NCI-H1694 treated with DMSO at 0.1 percent for 48 hours (cell line): Measurements from ENCODE around the gene SERINC1.

Experiments used
- DNase-seq: peaks from one replicate; lab custom pipeline; 2025; lab: John Stamatoyannopoulos, UW

The SERINC1 gene

DNA sequence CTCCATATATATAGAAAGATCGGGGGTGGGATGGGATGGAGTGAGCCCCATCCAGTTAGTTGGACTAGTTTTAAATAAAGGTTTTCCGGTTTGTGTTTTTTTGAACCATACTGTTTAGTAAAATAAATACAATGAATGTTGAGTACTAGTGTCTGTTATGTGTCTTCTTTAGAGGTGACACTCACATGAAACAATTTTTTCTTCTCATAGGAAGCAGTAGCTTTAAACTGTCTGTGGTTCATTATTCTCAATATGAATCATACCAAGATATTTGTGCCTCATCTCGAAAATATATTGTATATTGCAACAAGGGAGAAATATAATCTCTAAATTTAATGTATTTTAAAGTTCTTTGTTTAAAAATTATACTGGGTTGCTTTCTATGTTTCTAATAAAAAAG lies 38.8 kb downstream of the SERINC1 start:
- no peak for DNase-seq

DNA sequence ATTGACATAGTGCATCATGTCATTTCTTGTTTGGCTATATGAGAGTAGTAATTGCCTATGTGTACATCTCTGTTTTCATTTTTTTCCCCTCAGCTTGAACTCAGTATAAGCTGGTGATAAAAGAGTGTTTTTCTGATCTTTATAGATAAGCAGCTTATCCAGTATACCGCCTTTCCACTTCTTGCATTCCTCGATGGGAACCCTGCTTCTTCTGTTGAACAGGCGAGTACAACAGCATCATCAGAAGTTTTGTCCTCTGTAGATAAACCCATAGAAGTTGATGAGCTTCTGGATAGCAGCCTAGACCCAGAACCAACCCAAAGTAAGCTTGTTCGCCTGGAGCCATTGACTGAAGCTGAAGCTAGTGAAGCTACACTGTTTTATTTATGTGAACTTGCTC lies 39.8 kb downstream of the SERINC1 start:
- DNase-seq: no peak

DNA sequence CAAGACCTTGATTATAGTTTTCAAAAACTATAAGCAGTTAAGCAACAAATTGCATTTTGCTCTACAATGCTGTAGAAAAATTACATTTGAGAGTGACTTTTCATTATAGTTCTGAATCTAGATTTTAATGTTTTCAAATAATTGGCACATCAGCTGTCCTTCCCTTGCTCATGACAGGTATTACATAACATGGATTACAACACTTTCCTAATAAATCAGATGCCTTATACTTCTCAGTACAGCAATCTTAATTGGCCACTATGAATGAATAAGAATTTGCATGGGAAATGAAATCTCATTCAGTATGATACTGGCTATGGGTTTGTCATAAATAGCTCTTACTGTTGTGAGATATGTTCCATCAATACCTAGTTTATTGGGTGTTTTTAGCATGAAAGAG lies 42.3 kb downstream of the SERINC1 start:
- DNase-seq: no peak

DNA sequence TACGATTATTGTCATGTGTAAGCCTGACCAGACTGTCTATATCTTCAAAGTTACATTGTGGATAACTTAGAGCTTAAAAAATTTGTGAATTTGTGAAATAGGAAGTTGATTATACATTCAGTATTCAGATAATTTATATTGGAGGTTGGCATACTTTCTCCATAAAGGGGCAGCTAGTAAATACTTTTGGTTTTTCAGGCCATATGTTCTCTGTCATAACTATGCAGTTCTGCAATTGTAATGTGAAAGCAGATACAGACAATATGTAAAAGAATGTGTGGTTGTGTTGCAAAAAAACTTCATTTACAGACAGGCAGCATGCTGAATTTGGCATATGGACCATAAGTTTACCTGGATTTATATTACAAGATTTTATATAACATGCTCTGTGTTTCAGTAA lies 42.8 kb downstream of the SERINC1 start:
- no peak for DNase-seq

DNA sequence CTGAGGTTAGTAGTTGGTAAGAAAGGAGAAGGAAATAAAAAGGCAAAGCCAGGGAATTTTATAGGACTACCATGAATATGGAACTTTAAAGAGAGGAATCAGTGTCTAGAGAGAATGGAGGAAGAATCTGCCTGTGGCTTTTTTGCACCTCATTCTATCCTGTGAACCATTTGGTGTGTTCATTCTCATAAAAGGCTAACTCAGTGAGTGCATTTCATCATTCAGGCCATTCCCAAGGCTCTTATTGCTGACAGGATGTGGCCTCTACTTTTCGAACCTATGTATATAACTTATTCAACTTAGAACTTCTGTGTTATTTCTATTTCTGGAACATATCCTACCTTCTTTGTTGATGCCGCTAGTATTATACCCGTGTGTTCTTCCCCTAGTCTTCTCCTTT lies 45.0 kb downstream of the SERINC1 start:
- no peak for DNase-seq

DNA sequence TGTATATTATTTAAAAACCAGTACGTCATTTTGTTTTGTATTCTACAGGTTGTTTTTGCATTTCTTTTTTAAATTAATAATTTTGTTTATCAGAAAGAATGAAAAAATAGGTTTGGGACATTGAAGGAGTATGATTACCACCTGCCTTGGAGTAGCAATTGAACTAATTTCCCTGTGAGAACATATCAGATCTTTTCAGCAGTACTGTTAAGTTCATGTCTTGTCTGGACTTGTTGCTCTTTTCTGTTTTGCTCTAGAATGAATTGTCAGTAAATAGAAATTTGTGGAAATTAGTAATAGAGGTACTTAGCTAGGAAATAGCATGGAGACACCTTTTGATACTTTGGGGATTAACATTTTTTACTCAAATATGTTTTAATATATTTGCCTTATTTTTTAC lies 47.9 kb downstream of the SERINC1 start:
- no peak for DNase-seq

DNA sequence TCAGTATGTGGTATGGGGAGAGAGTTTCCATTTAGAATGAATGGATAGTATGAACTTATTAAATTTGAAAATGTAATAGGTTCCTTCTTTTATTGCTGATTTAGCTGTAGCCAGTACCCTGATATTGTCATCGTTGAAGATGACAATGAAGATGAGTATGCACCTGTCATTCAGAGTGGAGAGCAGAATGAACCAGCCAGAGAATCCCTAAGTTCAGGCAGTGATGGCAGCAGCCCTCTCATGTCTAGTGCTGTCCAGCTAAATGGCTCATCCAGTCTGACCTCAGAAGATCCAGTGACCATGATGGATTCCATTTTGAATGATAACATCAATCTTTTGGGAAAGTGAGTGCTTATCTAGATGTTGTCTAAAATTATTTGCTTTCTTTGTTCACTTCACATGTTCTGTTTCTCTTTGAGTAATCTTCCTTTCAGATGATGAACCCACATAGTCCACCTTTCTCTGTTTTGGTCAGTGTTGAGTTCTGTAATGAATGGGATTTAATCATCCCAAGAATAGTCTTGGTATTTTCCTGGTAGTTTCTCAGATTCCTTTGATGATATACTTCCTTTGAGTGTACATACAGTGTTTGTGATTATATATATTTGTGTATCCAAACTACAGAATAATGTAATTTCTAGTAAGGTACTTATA lies 48.9 kb downstream of the SERINC1 start:
- DNase-seq: no peak

DNA sequence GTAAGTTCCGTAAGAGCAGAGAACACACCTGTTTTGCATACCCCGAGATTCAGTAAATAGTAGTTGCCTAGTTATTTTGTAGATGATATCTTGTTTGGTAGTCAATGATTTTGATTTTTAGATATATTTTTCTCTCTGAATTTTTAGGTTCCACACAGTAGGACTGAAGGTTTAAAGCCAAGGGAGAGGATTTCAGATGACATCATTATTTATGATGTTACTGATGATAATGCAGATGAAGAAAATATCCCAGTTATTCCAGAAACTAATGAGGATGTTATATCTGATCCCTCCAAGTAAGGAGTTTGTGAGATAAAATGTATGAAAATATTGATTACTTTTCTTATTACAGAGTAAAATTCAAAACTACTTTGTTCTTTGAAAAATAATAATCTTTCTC lies 49.6 kb downstream of the SERINC1 start:
- no peak for DNase-seq

DNA sequence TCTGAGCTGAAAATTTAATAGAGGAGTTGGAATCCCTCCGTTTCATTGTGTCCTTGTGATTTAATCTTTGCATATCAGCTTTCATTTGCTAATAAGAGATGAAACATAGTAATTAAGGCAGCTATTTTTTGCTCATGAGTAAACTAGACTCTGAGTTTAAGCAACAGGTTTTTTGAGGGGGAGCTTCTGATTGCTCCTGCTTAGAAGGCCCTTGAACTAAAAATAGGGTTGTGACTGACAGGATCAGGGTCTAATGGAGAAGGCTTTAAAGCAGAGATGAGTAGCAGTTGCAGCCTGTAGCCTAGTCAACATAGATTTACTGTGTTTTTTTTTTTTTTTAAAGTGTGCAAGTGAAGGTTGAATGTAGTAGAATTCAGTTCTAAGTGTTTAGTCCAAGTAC lies 54.8 kb downstream of the SERINC1 start:
- DNase-seq: no peak

DNA sequence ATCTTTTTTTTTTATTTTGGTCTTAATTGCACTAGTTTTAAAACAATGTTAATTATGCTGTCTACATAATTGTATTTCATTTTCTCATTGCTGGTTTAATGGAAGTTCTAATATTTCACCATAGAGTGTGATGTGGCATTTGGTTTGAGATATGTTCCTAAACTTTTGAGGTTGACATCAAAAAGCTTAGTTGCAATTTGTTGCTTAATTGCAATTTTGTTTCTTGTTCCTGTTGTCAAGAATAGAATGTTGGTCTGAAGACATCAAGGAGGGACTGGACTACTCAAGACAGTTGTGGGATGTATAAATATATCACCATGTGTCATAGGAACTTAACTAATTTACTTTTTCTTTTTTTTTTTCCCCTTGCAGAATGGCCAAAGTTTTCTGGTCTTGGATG lies 59.6 kb downstream of the SERINC1 start:
- DNase-seq: no peak

DNA sequence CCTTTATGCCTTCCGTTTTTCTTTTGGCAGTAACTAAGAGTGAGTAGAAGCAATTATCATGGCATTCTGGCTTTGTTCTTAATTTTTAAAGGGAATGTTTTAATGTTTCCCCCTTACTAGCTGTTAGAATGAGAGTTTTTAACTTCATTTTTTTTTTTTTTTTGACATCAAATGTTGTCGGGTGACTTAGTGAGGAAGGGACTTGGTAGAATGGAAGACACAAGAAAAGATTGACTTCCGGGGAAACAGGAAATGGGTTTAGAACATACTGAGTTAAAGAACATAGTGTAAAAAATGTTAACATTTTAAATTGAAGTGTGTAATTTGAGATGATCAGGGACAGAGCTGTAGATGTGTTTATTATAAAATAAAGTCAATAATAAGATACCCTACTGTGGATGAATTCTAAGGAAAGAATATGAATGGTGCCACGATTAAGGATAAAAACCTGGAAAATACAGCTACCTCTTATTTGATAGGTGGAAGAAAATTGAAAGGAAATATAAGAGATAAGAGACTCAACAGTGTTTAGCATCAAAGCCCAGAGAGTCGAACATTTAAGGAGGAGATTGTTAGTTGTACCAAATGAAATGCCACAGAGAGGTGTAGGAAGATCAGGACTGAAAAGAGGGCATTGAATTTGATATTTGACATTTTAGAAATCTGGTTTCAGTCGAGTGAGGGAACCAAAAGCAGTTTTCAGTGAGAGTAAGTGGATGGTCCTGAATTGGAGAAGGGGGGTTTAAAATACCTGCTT lies 62.7 kb downstream of the SERINC1 start:
- no peak for DNase-seq

DNA sequence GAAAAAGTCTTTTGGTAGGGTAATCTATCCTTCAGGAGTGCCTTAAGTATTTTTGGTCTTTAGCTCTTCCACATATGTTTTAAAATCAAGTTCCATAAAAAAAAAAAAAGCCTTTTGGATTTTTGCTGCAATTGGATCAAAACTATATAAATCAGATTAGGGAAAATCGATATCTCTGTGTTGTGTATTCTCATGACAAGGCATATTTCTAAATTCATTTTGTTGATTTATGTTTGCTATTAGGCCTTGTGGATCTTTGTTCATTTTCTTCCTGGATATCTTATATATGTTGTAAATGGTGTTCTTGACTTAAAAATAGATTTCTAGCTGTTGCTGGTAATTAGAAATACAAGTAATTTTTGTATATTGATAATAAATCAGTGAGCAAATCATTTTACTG lies 63.4 kb downstream of the SERINC1 start:
- DNase-seq: no peak

DNA sequence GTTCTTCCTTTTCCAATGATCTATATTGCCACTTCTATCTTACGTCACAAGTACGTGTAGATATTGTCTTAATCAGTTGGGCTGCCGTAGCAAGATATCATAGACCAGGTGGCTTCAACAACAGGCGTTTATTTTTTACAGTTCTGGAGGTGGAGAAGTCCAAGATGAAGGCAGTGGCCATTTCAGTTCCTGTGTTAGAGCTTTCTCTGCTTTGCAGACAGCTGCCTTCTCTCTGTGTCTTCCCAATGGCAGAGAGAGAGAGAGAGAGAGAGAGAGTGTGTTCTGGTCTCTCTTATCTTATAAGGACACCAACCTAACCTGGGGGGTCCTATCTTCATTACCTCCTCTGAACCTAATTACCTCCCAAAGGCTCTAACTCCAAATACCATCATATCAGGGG lies 63.9 kb downstream of the SERINC1 start:
- no peak for DNase-seq

DNA sequence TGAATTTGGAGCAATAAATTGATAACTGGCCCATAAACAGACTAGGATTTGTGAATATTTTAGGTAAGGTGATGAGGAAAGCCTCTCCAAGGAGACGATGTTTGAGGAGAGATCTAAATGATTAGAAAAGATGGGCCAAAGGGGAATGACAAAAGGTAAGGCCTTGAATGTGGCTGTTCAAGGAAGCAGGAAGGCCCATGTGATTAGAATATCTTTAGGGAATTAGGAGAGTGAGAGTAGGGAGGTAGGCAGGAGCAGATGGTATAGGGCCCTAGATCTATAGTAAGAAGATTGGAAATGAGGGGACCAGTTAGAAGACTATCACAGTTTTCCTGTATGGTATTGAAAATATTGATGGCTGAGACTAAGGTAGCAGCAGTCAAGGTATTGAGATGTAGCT lies 65.4 kb downstream of the SERINC1 start:
- no peak for DNase-seq

DNA sequence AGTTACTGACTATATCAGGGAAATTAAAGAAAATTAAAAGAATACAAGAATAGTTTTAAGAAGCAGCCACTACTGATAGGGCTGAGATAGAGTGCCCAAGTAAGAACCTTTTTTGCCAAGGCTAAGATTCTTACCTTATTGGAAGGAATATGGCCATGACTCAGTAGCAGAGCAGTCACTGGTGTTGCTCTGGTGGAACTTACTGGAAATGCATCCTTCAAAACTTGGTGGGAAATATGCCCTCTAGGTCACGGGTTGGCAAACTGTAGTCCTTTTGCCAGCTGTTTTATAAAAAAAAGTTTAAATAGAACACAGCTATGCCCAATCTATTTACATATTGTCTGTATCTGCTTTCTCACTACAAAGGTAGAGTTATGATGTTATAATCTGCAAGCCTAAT lies 66.2 kb downstream of the SERINC1 start:
- DNase-seq: no peak

DNA sequence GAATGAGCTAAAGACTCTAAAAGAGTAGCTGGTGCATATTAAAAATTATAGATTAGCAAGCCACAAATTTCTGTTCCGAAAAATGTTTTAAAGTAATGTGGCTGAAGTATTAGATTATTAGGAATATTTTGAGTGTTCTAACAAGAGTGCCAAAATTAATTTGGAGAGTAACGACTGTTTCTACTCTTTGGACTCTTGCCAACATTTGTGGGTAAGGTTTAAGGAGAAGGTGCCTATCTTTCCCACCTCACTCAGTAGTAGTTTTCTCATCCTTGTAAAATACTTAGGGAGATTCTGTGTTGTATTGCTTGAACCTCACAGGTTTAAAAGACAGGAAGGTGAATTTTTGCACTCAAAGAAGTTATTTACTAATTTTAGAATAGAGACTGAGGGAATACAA lies 67.2 kb downstream of the SERINC1 start:
- no peak for DNase-seq

DNA sequence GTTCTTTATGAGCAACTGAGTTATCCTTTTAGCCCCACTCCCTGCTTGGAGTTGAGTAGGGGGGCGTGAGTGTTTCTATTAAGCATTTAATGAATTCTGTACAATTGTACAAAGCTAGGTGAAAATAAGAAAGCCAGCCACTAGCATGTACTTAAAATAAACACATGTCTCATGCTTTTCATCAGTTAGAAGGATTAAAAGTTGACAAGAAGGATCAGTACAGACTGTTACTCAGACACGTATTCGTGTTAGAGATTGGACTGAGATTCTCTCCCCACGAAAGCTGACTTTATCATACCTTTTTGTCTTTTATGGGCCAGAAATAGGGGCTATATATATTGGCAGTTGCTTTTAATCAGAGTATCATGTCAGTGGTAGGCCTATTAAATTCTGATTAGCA lies 70.5 kb downstream of the SERINC1 start:
- no peak for DNase-seq

DNA sequence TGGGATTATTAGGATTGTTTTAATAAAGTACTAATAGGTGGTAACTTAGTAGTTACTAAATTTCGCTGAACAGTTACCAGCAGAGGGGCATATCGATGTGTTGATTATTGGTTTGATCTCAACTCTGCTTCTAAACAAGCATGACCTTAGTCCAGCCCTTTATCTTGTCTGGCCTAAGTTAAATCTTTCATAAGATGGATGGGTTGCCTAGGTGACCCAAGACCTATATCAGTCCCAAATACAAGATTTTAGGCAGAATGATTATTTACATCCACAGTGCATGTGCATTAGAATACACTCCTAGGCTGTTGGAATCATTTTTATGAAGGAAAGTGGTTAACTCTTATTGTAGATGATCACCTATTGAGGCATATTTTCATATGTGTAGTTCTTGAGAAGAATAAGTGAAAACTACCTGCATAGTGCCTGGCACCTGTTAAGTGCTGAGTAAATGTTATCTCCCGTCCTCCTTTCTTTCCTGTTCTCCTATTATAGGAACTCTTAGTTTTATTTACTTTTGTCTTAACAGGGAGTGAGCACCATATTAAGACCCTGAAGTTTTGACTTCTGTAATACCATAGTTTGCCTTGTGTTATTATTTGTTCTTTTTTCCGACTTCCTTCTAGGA lies 71.0 kb downstream of the SERINC1 start:
- no peak for DNase-seq

DNA sequence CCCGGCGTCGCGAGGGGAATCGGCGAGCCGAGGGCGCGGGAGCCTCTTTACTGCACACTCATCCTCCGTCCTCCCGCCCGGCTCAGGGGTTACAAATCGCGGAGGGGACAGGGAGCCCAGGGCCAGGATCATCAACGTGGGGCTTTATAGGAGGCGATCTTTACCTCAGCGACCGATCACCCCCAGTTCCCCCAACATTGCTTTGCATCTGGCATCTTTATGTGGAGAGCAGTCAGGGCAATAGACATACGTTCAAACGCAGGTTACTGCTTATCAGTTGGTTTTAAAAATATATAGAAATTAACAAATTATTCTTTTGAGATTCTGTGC lies 71.5 kb downstream of the SERINC1 start:
- no peak for DNase-seq

DNA sequence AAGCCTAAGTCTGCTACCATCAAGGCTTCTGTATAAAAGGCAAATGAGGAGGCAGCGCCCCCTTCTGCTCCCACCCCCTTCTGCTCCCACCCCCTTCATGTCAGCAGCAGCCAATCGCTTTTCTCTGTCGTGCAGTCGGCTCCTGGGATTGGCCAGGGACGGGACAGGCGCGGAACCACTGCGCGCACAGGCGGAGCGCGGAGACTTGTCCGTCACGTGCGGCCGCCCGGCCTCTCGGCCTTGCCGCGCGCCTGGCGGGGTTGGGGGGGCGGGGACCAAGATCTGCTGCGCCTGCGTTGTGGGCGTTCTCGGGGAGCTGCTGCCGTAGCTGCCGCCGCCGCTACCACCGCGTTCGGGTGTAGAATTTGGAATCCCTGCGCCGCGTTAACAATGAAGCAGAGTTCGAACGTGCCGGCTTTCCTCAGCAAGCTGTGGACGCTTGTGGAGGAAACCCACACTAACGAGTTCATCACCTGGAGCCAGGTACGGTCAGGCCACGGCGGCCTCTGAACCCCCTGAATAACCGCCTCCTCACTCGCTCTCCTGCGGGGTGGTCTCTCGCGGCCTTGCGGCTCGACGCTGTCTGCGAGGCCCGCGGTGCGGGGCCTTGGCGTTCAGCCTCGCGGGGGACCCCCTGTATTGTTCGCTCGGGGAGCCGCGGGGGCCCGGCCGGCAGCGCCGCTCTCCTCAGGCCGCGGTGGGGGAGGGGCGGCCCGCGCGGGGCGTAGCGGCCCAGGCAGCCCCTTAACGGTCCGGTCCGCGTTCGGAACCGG lies 72.1 kb downstream of the SERINC1 start, which contains the start of gene HSF2:
Gene HSF2, plus strand, starts transcription at position 305 of the 773 bp plus-strand sequence. Its CDS starts 86 bp downstream, at position 391.
- peak; percentile 87 for DNase-seq

DNA sequence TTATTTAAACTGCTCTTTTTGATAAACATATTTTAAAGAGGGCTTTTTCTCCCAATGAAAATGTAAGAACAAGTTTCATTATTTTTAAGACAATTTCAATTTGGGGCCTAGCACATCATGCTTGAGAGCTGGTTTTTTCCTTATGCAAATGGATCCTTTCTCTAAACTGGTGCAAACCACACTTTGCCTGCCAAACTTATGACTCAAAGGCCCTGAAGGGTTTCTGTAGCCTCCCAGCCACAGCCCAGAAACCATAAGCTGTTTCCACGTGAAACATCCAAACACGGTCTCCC lies 72.6 kb downstream of the SERINC1 start:
- DNase-seq: no peak

DNA sequence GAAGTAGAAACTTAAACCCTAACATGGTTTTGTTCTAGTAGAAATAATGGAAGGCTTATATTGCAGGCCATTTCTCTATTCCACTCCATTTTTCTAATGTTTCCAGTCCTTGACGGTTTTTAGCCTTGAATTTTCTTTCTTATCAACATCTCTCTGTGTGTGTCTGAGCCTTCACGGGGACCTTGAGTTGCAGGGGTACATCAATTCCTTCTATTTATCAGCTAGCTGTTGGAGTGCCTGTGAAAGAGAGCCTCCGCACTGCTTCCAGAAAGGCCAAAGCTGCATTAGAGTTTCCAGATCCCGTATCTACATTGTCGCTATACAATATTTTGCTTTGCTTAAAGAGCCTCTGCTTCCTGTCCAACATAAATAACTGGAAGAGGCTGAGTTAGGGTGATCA lies 77.6 kb downstream of the SERINC1 start:
- DNase-seq: no peak

DNA sequence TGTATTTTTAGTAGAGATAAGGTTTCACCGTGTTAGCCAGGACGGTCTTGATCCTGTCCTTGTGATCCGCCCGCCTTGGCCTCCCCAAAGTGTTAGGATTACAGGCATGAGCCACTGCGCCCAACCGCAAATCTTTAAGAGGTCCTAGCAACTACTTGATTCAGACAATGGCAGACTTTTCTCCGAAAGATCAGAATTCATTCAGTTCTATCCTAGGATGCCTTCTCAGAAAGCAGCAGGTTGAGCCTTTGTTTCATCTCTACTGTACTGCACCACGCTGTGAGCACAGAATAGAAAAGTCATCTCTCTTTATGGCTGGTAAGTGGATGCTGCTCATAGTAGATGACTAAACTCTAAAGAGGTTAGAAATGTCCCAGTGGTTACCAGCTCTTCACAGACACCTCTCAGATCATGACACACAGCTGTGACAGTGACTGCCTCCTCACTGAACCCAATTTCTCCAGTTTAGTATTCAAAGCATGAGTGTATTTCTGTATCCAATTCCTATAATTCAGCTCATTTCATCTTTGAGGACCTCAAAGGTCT lies 78.2 kb downstream of the SERINC1 start:
- DNase-seq: no peak
